GM18526 (cell line): Measurements from ENCODE around the gene TEX35.

Experiments
- POLR2A ChIP-seq: IDR thresholded peaks from 3 replicates; pipeline ENCODE4 v1.6.1; 2011; ENCODE audit not compliant: insufficient read length; ENCODE audit errors: extremely low read depth

Gene TEX35

DNA sequence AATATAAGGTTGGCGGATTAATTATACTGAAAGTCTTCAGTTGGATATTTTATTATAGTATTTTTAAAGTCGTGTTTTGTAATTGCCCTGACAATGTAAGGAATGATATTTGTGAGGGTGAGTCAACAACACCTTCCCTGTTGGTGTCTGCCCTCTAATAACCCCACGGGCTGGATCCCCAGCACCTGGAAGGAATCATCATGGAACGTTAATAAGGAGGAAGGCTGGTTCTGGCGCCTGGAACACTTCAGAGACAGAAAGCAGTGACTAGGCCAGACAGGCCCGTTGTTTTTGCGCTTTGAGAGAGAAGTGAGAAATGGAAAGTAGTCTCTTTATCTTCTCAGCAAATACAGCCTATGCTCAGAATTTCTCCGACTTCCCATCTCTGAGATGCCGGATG is 31.6 kb downstream of the TEX35 start:
- TF ChIP-seq POLR2A: no peak

DNA sequence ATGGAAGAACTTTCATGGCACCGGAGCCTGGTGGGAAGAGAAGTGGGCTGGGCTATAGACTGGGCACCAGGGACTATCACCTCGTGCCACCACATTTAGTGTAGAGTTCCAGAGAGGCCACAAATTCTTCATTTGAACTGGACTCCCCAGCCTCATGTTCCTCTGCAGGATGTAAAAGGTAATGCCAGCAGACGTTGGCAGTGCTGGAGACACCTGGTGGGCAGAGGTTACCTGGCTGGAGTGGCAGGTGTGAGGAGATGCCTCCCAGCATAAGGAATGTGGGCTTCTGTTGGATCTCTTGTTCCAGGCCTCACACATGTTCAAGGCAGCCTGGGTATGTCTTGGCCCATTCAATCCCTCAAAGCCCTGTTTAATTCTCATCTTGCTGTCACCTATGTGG is 35.2 kb downstream of the TEX35 start:
- no peak for TF ChIP-seq POLR2A

- TF ChIP-seq POLR2A: no peak
These were observed 38.4 kb downstream of the TEX35 start for GRCh38 chr1:178551307-178551706.

DNA sequence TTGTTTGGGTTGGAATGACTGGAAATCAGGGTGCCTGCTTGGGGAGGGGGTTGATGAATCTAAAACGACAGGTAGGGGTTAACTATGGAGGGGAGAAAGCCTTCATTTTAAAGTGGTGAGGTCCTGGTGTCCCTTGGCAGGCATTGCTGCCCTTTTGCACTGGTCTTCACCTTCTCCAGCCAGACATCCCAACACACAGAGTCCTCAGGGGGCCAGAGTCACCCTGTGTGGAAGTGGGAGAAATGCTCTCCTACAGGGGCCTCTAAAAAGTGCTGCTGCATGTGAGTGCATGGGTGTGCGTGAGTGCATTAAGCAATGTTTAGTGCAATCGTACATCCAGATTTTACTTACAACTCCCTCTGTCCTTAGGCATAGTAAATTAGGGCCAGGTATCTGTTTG is 39.0 kb downstream of the TEX35 start:
- no peak for TF ChIP-seq POLR2A

GRCh38 chr1:178552856-178553255 is 39.9 kb downstream of the TEX35 start:
- no peak for TF ChIP-seq POLR2A

DNA sequence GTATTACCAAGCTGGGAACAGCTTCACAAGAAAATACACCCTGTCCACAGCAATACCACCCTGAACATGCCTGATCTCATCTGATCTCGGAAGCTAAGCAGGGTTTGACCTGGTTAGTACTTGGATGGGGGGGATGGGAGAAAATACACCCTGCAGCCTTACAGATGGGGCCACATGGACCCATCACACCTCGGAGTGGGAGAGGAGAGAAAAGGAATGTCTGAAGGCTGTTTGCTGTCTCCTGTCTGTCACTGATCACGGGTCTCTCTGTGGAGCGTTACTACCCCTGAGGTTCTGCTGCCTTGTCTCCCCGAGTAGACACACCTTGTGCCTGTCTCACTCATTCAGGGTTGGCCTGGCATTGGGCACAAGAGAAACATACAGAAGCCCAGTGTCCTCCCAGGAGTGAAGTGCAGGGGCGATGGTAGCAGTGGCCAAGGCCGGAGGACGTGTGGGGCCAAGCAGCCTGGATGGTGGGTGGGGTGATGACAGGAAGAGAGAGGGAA is 48.0 kb downstream of the TEX35 start:
- TF ChIP-seq POLR2A: no peak

DNA sequence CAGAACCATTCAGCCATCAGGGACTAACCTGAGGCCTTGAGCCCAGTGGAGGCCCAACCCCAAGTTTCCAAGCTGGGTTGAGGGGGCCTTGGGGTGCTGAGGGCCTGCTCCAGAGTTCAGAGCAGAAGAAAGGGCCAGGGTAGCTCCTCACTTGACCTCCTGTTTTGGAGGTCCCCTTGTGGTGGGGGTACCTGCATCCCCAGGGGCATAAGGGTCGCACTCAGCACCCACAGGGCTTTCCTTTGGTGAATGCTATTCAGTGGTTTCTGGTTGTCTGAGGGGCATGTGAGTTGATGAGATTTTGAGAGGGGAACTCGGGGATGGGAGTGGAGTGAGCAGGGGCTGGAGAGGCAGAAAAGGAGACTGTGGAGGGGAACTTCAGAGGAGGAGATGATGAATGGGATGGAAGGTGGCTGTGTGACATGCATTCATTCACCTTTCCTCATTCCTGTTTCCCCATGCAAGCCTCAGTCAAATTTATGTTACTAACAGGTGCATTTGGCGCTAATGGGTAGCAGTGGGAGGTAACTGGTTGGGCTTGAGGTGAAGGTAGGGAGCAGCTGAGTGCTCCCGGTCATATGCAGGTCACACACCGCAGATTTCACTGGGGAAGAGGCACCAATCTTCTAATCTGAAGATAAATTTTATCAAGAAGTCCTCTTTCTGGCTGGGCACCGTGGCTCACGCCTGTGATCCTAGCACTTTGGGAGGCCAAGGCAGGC is 50.4 kb downstream of the TEX35 start:
- no peak for TF ChIP-seq POLR2A

DNA sequence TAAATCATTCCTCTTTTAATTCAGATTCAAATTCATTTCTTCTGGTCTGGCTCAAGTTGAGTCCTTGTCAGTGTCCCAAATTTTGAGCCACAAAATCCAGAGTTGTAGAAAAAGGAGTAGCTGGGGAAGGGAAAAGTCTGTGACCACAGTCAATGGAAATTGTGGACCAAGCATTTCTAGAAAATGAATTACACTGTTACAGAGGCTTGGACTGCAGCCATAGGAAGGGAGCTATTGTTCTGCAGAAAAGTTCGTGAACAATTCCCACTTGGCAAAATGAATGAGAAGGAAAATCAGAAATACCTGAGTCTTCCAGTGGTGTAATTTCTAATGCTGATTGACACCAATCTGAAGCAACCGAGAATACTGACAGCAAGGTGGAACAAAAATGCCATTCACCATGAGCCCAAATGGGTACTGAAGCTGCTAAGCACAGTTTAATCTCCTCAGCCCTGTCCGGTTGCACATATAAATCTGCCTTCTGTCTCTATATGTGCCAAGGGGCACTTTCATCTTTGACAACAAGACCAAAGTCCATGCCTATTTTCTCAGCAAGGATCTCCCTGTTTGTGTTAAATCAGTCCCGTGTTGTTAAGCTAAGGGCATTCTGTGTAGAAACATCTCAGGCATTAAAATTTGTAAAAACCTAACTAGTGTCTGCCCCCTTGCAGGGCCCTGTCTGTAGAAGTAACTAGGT is 51.3 kb downstream of the TEX35 start:
- no peak for TF ChIP-seq POLR2A

- no peak for TF ChIP-seq POLR2A
These were observed 51.9 kb downstream of the TEX35 start for GRCh38 chr1:178564783-178565180.

- TF ChIP-seq POLR2A: no peak
These were observed 52.7 kb downstream of the TEX35 start for GRCh38 chr1:178565586-178565985.

- no peak for TF ChIP-seq POLR2A
These were observed 53.3 kb downstream of the TEX35 start for GRCh38 chr1:178566187-178566586.

GRCh38 chr1:178571807-178572206 is 58.9 kb downstream of the TEX35 start:
- TF ChIP-seq POLR2A: no peak
